ENCODE results near the gene GRID1.

DNA sequence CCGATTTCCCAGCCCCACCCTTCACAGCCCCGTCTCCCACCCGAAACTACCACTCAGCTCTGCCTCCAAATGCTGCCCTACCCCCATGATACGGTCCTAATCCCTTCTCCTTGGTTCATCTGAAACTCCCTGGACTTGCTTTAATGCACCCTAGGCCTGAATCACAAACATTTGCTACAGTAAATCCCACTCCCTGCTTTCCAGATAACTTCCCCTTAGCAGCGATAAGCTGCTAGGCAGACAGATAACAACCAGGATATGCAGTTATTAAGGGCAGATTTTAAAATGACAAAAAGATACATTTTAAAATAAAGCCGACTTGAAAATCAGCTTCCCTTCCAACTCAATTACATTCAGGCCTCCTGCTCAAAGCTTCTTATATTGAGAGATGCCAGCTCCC lies 514.7 kb downstream of the GRID1 start:
- TF ChIP-seq, protein P1, sequence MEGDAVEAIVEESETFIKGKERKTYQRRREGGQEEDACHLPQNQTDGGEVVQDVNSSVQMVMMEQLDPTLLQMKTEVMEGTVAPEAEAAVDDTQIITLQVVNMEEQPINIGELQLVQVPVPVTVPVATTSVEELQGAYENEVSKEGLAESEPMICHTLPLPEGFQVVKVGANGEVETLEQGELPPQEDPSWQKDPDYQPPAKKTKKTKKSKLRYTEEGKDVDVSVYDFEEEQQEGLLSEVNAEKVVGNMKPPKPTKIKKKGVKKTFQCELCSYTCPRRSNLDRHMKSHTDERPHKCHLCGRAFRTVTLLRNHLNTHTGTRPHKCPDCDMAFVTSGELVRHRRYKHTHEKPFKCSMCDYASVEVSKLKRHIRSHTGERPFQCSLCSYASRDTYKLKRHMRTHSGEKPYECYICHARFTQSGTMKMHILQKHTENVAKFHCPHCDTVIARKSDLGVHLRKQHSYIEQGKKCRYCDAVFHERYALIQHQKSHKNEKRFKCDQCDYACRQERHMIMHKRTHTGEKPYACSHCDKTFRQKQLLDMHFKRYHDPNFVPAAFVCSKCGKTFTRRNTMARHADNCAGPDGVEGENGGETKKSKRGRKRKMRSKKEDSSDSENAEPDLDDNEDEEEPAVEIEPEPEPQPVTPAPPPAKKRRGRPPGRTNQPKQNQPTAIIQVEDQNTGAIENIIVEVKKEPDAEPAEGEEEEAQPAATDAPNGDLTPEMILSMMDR (IDR thresholded peaks at IDR 0.05): no peak
- TF ChIP-seq POLR2A (IDR thresholded peaks at IDR 0.05): no peak

Measured in lower leg skin (tissue), 3 donors.